K562 (cell line): ENCODE measurements around the gene SLAIN2. TPM values are rescaled to one million over a fixed set of nuclear protein-coding genes. Genes with fewer than 3 reads are reported as not detected.

Source experiments
- ATAC-seq: fragments of 200-7000 bp; cut with Tn5 transposase; 3 replicates; pipeline ENCODE4 v1.9.1; 2020; ENCODE audit warnings: moderate library complexity
- BruUV-seq: library from RNA; stranded (reverse); fragments of 400-500 nt; replicated peaks from 2 replicates; lab custom pipeline; 2021; lab: Mats Ljungman, UMichigan
- CTCF ChIA-PET: fragments of 300-600 bp; formaldehyde crosslinking; extraction: SDS; loops from one replicate; lab custom pipeline; 2021; ENCODE audit warnings: low intra/inter-chr PET ratio; lab: Yijun Ruan, JAX
- POLR2A ChIA-PET: fragments of 300-600, 350-650 bp; sonication (Branson Sonifier 250); formaldehyde crosslinking; extraction: SDS; loops from one replicate; lab custom pipeline; 2021; ENCODE audit warnings: antibody characterized with exemption, inconsistent platforms; lab: Yijun Ruan, JAX
- DNase-seq, 4 experiments: peaks; one replicate each; pipeline versions ENCODE4 v3.0.0 to v3.0.0-alpha.2; 2011 to 2018; ENCODE audit warnings: low spot score in 3 of 4, mixed read lengths in 3 of 4; ENCODE audit errors: extremely low read depth in 1 of 4
- FAIRE-seq: peaks from 2 replicates; lab custom pipeline; 2011; peaks lifted over from hg19 to GRCh38; lab: Jason Lieb, UNC
- H2AFZ ChIP-seq: 2 replicates; pipeline ENCODE4 v1.6.0; 2011; ENCODE audit warnings: low read depth, low read length, control low read depth, inconsistent platforms
- H3K27ac ChIP-seq: fragments of 200-600 bp; 3 replicates; pipeline ENCODE4 v1.8.0; 2011; ENCODE audit warnings: low read depth, mild to moderate bottlenecking, control low read depth, inconsistent platforms, low read length, moderate library complexity, mixed read lengths; ENCODE audit errors: extremely low read depth
- H3K27me3 ChIP-seq, 2 experiments: fragments of 300-600 bp in 1 of 2; 2 replicates in 1 of 2; 3 replicates in 1 of 2; pipeline versions ENCODE4 v1.6.0 to v1.8.0; 2011; ENCODE audit warnings: inconsistent platforms in 2 of 2, low read length in 2 of 2, mild to moderate bottlenecking in 1 of 2, mixed read lengths in 1 of 2, moderate library complexity in 1 of 2; ENCODE audit not compliant: control insufficient read depth in 2 of 2, insufficient read depth in 2 of 2
- H3K36me3 ChIP-seq: fragments of 300-600 bp; 3 replicates; pipeline ENCODE4 v1.8.0; 2011; ENCODE audit warnings: mild to moderate bottlenecking, low read length, inconsistent platforms; ENCODE audit not compliant: control insufficient read depth, insufficient read depth
- H3K4me1 ChIP-seq, 2 experiments: fragments of 200-600 bp in 1 of 2; replicated peaks in 1 of 2; 2 replicates in 1 of 2; 3 replicates in 1 of 2; pipeline versions ENCODE4 v1.5.1 to v1.8.0; 2011; ENCODE audit warnings: inconsistent platforms in 2 of 2, low read length in 2 of 2, mild to moderate bottlenecking in 1 of 2, mixed read lengths in 1 of 2, moderate library complexity in 1 of 2; ENCODE audit not compliant: control insufficient read depth in 2 of 2, insufficient read depth in 2 of 2
- H3K4me2 ChIP-seq: 2 replicates; pipeline ENCODE4 v1.6.1; 2011; ENCODE audit warnings: low read length, control low read depth, inconsistent platforms, mixed read lengths; ENCODE audit not compliant: insufficient read depth
- H3K4me3 ChIP-seq: fragments of 200-600 bp; sonication (generic), shearing (Covaris generic); 2 replicates; pipeline ENCODE4 v1.5.1; 2016; ENCODE audit warnings: control low read depth, inconsistent platforms
- H3K79me2 ChIP-seq: fragments of 200-600 bp; 3 replicates; pipeline ENCODE4 v1.8.0; 2011; ENCODE audit warnings: low read length, inconsistent platforms; ENCODE audit not compliant: control insufficient read depth, insufficient read depth
- H3K9ac ChIP-seq, 2 experiments: 2 replicates each; pipeline versions ENCODE4 v1.6.0 to v1.6.1; 2011; ENCODE audit warnings: low read depth in 2 of 2, low read length in 2 of 2, control low read depth in 1 of 2, inconsistent platforms in 1 of 2, mild to moderate bottlenecking in 1 of 2, mixed read lengths in 1 of 2; ENCODE audit not compliant: insufficient read depth in 1 of 2
- H3K9me1 ChIP-seq: one replicate; pipeline ENCODE4 v1.6.0; 2011; ENCODE audit warnings: inconsistent platforms, mild to moderate bottlenecking, low read length, moderate library complexity; ENCODE audit not compliant: control insufficient read depth, insufficient read depth
- H3K9me3 ChIP-seq: replicated peaks from 2 replicates; pipeline ENCODE4 v1.5.1; 2011; ENCODE audit warnings: low read depth, low read length, inconsistent platforms; ENCODE audit not compliant: control insufficient read depth, insufficient read depth
- H4K20me1 ChIP-seq: replicated peaks from 2 replicates; pipeline ENCODE4 v1.6.1; 2011; ENCODE audit warnings: low read length, inconsistent platforms, mixed read lengths; ENCODE audit not compliant: control insufficient read depth, insufficient read depth
- CEBPG ChIP-seq, 3 experiments: fragments of 200-800 bp in 1 of 3; sonication (Bioruptor generic) in 1 of 3; sonication (generic) in 1 of 3; formaldehyde crosslinking in 1 of 3; IDR thresholded peaks in 2 of 3; conservative IDR thresholded peaks in 1 of 3; 2 replicates each; pipeline versions ENCODE4 v1.6.1 to v1.8.0; 2016 to 2022; ENCODE audit warnings: missing compliant biosample characterization in 2 of 3, missing genetic modification characterization in 2 of 3, mild to moderate bottlenecking in 1 of 3, missing genetic modification reagents in 1 of 3
- GATAD2A ChIP-seq: fragments of 450-650 bp; IDR thresholded peaks from 2 replicates; pipeline ENCODE4 v1.6.1; 2017
- HMG20A ChIP-seq: fragments of 450-650 bp; formaldehyde crosslinking; conservative IDR thresholded peaks from 2 replicates; pipeline ENCODE4 v1.4.0; 2020; ENCODE audit warnings: mild to moderate bottlenecking, mixed read lengths
- KLF13 ChIP-seq: fragments of 450-650 bp; IDR thresholded peaks from 2 replicates; pipeline ENCODE4 v1.6.1; 2016; ENCODE audit warnings: missing genetic modification characterization, low read depth, mild to moderate bottlenecking, missing compliant biosample characterization, moderate library complexity, borderline replicate concordance
- MAZ ChIP-seq, 2 experiments: fragments of 450-650 bp in 1 of 2; sonication (generic) in 1 of 2; formaldehyde crosslinking; IDR thresholded peaks in 1 of 2; conservative IDR thresholded peaks in 1 of 2; 2 replicates each; pipeline versions ENCODE4 v1.4.0 to v1.5.0; 2020; ENCODE audit warnings: mild to moderate bottlenecking in 1 of 2, missing genetic modification reagents in 1 of 2
- MEIS2 ChIP-seq: fragments of 450-650 bp; IDR thresholded peaks from 2 replicates; pipeline ENCODE4 v1.6.1; 2014; ENCODE audit warnings: mild to moderate bottlenecking; ENCODE audit not compliant: partially characterized antibody
- PHB ChIP-seq: fragments of 250-450 bp; sonication (Bioruptor Pico); IDR thresholded peaks from 2 replicates; pipeline ENCODE4 v1.5.0; 2021
- POLR3G ChIP-seq: IDR thresholded peaks from 2 replicates; pipeline ENCODE4 v1.6.1; 2011; ENCODE audit not compliant: insufficient read length, insufficient replicate concordance; ENCODE audit errors: extremely low read depth
- SIRT6 ChIP-seq: IDR thresholded peaks from one replicate; pipeline ENCODE4 v1.6.1; 2012; ENCODE audit warnings: low read depth, mild to moderate bottlenecking, control low read depth, inconsistent platforms, low read length, moderate library complexity
- SMARCE1 ChIP-seq: fragments of 450-650 bp; IDR thresholded peaks from 2 replicates; pipeline ENCODE4 v1.7.1; 2016; ENCODE audit warnings: mild to moderate bottlenecking
- SNAPC5 ChIP-seq: fragments of 250-450 bp; sonication (Bioruptor Pico); IDR thresholded peaks from 2 replicates; pipeline ENCODE4 v1.8.0; 2021; ENCODE audit warnings: moderate library complexity, mild to moderate bottlenecking, inconsistent platforms
- SREBF2 ChIP-seq: sonication (generic); formaldehyde crosslinking; IDR thresholded peaks from 2 replicates; pipeline ENCODE4 v1.4.0; 2020; ENCODE audit warnings: mild to moderate bottlenecking, missing genetic modification reagents
- WHSC1 ChIP-seq: IDR thresholded peaks from one replicate; pipeline ENCODE4 v1.6.1; 2012; ENCODE audit warnings: low read length, control low read depth, inconsistent platforms
- ZBTB2 ChIP-seq: fragments of 450-650 bp; IDR thresholded peaks from 2 replicates; pipeline ENCODE4 v1.6.1; 2016; ENCODE audit warnings: antibody characterized with exemption
- ZNF3 ChIP-seq: fragments of 250-450 bp; sonication (Bioruptor Pico); IDR thresholded peaks from 2 replicates; pipeline ENCODE4 v1.5.0; 2021; ENCODE audit warnings: mild to moderate bottlenecking, moderate library complexity
- WGBS: fragments of 100-300 bp; shearing (Covaris generic); methylation state at CpG from one replicate; pipeline ENCODE4 v1.1.6; 2016; ENCODE audit warnings: low coverage, mixed read lengths; ENCODE audit not compliant: insufficient coverage; ENCODE audit errors: missing lambda C conversion rate; 5-methylcytosine and 5-hydroxymethylcytosine counted together
- in situ Hi-C: fragments of 300-500 bp; cut with MboI; formaldehyde crosslinking; loops from 4 replicates; pipeline ENCODE4 v1.15.0; 2018; ENCODE audit warnings: inconsistent platforms, mixed read lengths
- intact Hi-C: fragments of 100-400 bp; cut with micrococcal nuclease; formaldehyde crosslinking; loops from 2 replicates; pipeline ENCODE4 v1.14.2; 2022
- polyA plus RNA-seq, 8 experiments: library from polyadenylated mRNA; depleted of rRNA in 4 of 8; stranded (reverse) in 5 of 8; unstranded in 3 of 8; fragments of >200 nt; fragmentation: Nextera tagmentation in 2 of 8; fragmentation: Illumina TruSeq in 1 of 8; extraction: Ambion mirVana in 2 of 8; extraction: Trizol in 1 of 8; gene quantifications; 2 replicates each; pipeline versions ENCODE4 v1.2.1 to v1.2.3, GENCODE V29; 2011 to 2014; ENCODE audit warnings: inconsistent platforms in 1 of 8, missing spikeins in 1 of 8
- total RNA-seq, 7 experiments: library from RNA; depleted of rRNA in 6 of 7; stranded (reverse); fragments of >200 nt in 6 of 7; fragmentation: Illumina TruSeq in 2 of 7; extraction: Trizol in 2 of 7; gene quantifications; 2 replicates each; pipeline versions ENCODE4 v1.2.1 to v1.2.3, GENCODE V29; 2011 to 2021; ENCODE audit warnings: low replicate concordance in 1 of 7

SLAIN2 gene
- total and polyA plus RNA-seq, 9 of the 15 experiments (the other 6 are each of a cell fraction or from before 2014, with no cell fraction given) = 3.5 to 116 (median 35.0) TPM

DNA sequence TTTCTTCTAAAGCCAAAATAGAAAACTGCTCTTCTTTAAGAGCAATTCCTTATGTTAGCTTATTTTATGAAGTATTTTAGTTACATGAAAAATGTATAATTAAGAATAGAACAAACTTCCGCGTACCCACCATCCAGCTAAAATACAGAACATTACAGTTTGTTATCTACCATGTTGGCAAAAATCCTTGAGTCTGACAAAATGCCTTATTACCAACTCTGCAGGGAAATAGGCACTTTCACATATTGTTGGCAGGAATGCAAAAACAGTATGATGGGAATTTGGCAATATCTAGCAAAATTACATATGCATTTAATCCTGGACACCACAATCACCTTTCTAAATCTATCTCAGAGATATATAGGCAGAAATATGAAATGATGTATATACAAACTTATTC lies 32.4 kb upstream of the SLAIN2 start:
- DNase-seq (no peak), ATAC-seq (no peak), FAIRE-seq (no peak)
- H3K27ac ChIP-seq = no peak overlapping the region
- TF ChIP-seq SMARCE1 (no peak), SNAPC5 (CRISPR knock-in tag) (no peak), SREBF2 (no peak)
- no peaks in the 10 kb centered on the region for H3K9me1 ChIP-seq
- no peak overlapping the region for H3K9ac ChIP-seq
- no peaks in the 10 kb centered on the region for H3K36me3 ChIP-seq
- H3K4me1 ChIP-seq = peaks cover 0 to 2% of the 10 kb centered on the region in 2 experiments; a peak in 2 of 5 replicates
- no peak overlapping the region for H3K4me3 ChIP-seq
- intact Hi-C loops (no loop called here), in situ Hi-C loops (loop anchor here (10.0 kb wide), 1 partner anchor 236 kb away; no protein-coding TSS in a partner anchor)
- POLR2A ChIA-PET = interaction anchor here (0.6 to 1.4 kb wide), 2 partner anchors 19 to 31 kb away, joined by 3 read pairs; no protein-coding TSS in a partner anchor
- no peaks in the 10 kb centered on the region for H3K79me2 ChIP-seq
- CTCF ChIA-PET = interaction anchor here (0.5 kb wide), 1 partner anchor 53 kb away, joined by 4 read pairs; no protein-coding TSS in a partner anchor
- BruUV-seq = no TSS peak
- H3K4me2 ChIP-seq = no peak overlapping the region
- no peaks in the 10 kb centered on the region for H4K20me1 ChIP-seq
- no peaks in the 10 kb centered on the region for H3K9me3 ChIP-seq
- WGBS = 100% methylated on average over 2 of the region's 2 CpGs
- no peaks in the 10 kb centered on the region for H3K27me3 ChIP-seq
- no peak overlapping the region for H2AFZ ChIP-seq

DNA sequence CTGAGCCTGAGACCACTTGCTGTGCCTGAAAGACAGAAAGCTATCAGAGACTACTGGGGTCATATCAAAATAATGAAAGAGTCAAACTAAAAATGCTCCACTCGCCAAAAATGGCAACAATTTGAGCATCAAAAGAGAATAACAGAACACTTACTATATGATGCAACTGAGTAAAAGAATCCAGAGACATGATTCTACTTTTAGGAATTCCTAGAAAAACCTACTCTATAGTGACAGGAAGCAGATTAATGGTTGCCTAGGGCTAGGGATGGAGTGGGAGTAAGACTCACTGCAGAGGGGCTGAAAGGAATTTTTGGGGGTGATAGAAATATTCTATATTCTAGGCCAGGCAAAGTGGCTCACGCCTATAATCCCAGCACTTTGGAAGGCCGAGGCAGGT lies 29.4 kb upstream of the SLAIN2 start:
- POLR2A ChIA-PET = no interaction called here
- H3K4me2 ChIP-seq = no peak overlapping the region
- FAIRE-seq (no peak), DNase-seq (no peak), ATAC-seq (no peak)
- WGBS = 47% methylated on average over 3 of the region's 3 CpGs
- H2AFZ ChIP-seq = no peak overlapping the region
- no peaks in the 10 kb centered on the region for H4K20me1 ChIP-seq
- no peaks in the 10 kb centered on the region for H3K79me2 ChIP-seq
- 0 out of 2 replicates have a peak, but pooled peaks cover 2% of the 10 kb centered on the region for H3K9me3 ChIP-seq
- in situ Hi-C loops (no loop called here), intact Hi-C loops (loop anchor here (10.0 kb wide), 1 partner anchor 123 kb away; no protein-coding TSS in a partner anchor)
- no peak overlapping the region for H3K27ac ChIP-seq
- CTCF ChIA-PET = no interaction called here
- H3K27me3 ChIP-seq = no peaks in the 10 kb centered on the region
- H3K4me1 ChIP-seq = no peaks in the 10 kb centered on the region; a peak in 1 of 5 replicates
- no peaks in the 10 kb centered on the region for H3K36me3 ChIP-seq
- H3K9me1 ChIP-seq = no peaks in the 10 kb centered on the region
- BruUV-seq = no TSS peak
- no peak overlapping the region for H3K4me3 ChIP-seq
- no peak overlapping the region for H3K9ac ChIP-seq
- no peak for TF ChIP-seq ZBTB2
- TF ChIP-seq KLF13 (tag) = no peak
- TF ChIP-seq POLR3G = no peak
- TF ChIP-seq ZNF3 (CRISPR knock-in tag) = no peak
- TF ChIP-seq GATAD2A = no peak
- TF ChIP-seq MAZ (CRISPR knock-in tag; conservative IDR thresholded peaks at IDR 0.05 in 1 of 2, IDR thresholded peaks at IDR 0.05 in 1 of 2) = no peak
- no peak for TF ChIP-seq HMG20A (CRISPR knock-in tag)
- TF ChIP-seq MEIS2 = peak; percentile 76
- no peak for TF ChIP-seq CEBPG (CRISPR knock-in tag; IDR thresholded peaks at IDR 0.05)
- peak in 1 of 2 experiments; percentile 81; a peak in 2 of 4 replicates for TF ChIP-seq CEBPG (tag; conservative IDR thresholded peaks at IDR 0.05 in 1 of 2, IDR thresholded peaks at IDR 0.05 in 1 of 2)
- TF ChIP-seq WHSC1 = no peak
- TF ChIP-seq PHB (CRISPR knock-in tag) = no peak
- TF ChIP-seq SIRT6 = no peak
